GM12873 (cell line): ENCODE results near the gene CEACAM18.

ENCODE experiments used
- TF ChIP-seq, protein P1 (sequence below): IDR thresholded peaks from 2 replicates; pipeline ENCODE4 v1.5.1; 2012; ENCODE audit warnings: low read depth, mild to moderate bottlenecking, moderate library complexity, low read length, control low read depth; ENCODE audit not compliant: insufficient read depth; ENCODE audit errors: missing control alignments

Gene CEACAM18

DNA sequence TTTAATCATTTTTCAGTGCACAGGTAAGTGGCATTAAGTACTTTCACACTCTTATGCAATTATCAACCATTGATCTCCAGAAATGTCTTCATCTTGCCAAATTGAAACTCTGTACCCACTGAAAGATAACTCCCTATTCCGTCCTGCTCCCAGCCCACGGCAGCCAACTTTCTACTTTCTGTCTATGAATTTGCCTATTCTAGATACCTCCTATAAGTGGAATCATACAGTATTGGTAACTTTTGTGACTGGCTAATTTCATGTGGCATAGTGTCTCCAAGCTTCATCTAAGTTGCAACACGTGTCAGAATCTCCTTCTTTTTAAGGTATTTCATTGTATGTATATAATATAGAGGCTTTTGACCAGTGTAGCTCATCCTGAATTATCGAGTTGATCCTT, 5.7 kb upstream of the CEACAM18 start:
- TF ChIP-seq, protein P1, sequence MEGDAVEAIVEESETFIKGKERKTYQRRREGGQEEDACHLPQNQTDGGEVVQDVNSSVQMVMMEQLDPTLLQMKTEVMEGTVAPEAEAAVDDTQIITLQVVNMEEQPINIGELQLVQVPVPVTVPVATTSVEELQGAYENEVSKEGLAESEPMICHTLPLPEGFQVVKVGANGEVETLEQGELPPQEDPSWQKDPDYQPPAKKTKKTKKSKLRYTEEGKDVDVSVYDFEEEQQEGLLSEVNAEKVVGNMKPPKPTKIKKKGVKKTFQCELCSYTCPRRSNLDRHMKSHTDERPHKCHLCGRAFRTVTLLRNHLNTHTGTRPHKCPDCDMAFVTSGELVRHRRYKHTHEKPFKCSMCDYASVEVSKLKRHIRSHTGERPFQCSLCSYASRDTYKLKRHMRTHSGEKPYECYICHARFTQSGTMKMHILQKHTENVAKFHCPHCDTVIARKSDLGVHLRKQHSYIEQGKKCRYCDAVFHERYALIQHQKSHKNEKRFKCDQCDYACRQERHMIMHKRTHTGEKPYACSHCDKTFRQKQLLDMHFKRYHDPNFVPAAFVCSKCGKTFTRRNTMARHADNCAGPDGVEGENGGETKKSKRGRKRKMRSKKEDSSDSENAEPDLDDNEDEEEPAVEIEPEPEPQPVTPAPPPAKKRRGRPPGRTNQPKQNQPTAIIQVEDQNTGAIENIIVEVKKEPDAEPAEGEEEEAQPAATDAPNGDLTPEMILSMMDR = no peak

DNA sequence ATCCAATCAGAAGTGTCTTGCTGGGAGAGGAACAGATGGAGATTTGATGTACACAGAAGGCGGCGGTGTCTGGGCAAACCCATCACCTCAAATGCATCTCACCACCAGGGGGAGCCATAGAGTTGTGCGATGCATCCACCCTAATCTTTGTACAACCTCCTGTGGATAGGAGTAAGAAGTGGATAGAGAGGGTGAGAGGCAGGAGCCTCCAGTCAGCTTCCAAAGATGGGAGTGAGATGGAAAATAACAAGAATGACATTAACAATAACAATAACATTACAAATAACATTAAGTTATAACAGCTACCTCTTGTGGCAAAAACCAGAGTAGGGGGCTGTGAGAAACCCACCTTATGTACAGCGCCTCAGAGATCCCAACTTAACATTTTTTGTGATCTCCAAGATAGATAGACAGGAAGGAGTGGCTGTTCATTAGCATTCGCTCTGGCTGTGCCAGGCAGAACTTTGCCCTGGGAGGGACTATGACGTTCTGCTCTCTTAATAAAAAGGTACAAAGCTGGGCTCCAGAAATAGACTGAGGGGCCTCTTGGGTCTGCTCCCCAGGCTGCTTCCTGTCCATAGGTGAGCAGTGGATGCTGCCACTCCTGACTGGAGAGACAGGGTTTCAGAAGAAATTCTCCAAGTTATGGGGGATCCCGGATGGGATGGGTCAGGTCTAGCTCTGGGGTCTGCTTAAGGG, 5.2 kb upstream of the CEACAM18 start:
- TF ChIP-seq, protein P1 = peak; percentile 89

DNA sequence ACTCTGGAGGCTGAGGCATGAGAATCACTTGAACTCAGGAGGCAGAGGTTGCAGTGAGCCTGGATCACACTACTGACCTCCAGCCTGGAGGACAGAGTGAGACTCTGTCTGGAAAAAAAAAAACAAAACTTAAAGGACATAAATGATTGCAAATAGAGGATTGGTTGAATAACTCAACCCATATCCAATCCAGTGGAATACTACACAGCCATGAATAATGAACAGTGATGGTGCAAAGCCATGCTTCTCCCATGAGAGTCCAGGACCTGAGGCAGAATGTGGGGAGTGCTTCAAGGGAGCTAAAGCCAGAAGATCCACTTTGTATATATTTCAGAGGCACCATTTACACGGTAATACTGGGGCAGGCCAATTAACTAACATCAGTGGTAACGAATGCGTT, 2.2 kb upstream of the CEACAM18 start:
- TF ChIP-seq, protein P1 = no peak

- TF ChIP-seq, protein P1 = no peak
Measured at GRCh38 chr19:51477344-51477743, 995 bp upstream of the CEACAM18 start.

GRCh38 chr19:51479531-51480331, 1.4 kb downstream of the CEACAM18 start:
- TF ChIP-seq, protein P1 = no peak

GRCh38 chr19:51480590-51480989, 2.3 kb downstream of the CEACAM18 start:
- TF ChIP-seq, protein P1 = no peak

DNA sequence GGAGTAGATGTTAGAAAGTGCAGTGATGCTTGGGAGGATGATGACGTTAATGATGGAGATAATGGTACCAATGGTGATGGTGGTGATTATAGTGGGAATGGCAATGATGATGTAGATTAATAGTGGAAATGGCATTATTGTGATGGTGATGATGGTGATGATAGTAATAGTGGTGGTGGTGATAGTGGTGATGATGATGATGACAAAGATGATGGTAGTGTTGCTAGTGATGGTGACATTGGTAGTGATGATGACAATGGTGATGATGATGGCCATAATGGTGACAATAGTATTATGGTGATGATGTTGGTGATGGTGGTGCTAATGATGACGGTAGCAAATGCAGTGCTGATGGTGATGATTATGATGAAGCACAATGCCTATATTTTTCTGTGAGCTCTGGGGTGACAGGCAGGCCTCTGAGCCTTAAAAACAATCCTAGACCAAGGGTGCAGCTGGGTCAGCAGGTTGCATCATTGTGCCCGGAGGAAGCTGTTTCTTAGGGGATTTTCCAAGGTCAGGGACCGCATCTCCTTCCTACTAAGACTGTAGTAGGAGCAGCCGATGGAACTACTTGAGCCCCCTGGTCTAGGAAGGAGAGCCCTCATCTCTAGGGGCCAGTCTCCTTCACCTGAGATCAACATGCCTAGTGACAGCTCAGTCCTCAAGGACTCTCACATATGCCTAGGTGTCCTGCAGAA, 7.8 kb downstream of the CEACAM18 start:
- TF ChIP-seq, protein P1 = no peak
